ENCODE measurements around the gene SH3PXD2A. TPM values are rescaled to one million over a fixed set of nuclear protein-coding genes. Genes with fewer than 3 reads are reported as not detected.

Gene SH3PXD2A
- total RNA-seq, 1 experiment from 2014 or later = 54.9 TPM

DNA sequence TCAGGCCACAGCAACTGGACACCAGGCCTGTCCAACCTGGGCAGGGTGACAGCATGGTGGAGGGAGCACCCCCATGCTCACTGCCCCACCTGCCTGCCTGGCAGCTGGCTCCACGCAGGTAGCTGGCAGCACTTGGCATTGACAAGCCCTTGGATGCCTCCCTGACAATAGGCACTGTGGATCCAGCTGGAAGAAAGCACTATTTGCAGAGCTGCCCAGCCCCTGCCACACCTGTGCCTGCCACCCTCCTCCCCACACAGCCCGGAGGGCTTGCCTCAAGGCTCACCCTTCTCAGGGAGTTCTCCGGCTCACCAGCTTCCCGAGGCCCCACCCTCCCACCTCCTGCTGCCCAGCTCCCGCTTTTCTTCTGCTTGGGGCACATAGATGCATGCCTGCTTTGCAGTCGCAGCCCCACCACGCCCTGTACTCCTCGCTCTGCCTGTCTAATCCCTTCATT is 201.8 kb downstream of the SH3PXD2A start:
- no peaks in the 10 kb centered on the region for H3K27me3 ChIP-seq (replicated peaks; ENCODE audit: insufficient read depth, low read depth, low read length, poor library complexity)
- DNase-seq (ENCODE audit: low spot score) = no peak
- intact Hi-C loops (cut with micrococcal nuclease; ENCODE audit: unreplicated experiment) = no loop called here
- TF ChIP-seq EZH2 (IDR thresholded peaks at IDR 0.05; ENCODE audit: borderline replicate concordance, low read depth, low read length, poor library complexity, severe bottlenecking) (no peak), CTCF (conservative IDR thresholded peaks at IDR 0.05; ENCODE audit: low read depth, low read length) (no peak)
- no TSS peak for BruUV-seq (replicated peaks)
- no peak overlapping the region for H3K4me3 ChIP-seq (ENCODE audit: low read depth, low read length, poor library complexity, severe bottlenecking)
- CTCF ChIA-PET = no interaction called here
- H3K27ac ChIP-seq (ENCODE audit: low read depth, low read length, poor library complexity, severe bottlenecking) = no peak overlapping the region
- no peaks in the 10 kb centered on the region for H3K9me3 ChIP-seq (ENCODE audit: low read depth, low read length, poor library complexity, severe bottlenecking)
- POLR2A ChIA-PET (ENCODE audit: low non-redundant PET) = no interaction called here
- no peaks in the 10 kb centered on the region for H3K4me1 ChIP-seq (ENCODE audit: insufficient read depth, low read length, poor library complexity, severe bottlenecking)
- peaks cover 25% of the 10 kb centered on the region for H3K36me3 ChIP-seq (ENCODE audit: insufficient read depth, low read length, poor library complexity, severe bottlenecking)

DNA sequence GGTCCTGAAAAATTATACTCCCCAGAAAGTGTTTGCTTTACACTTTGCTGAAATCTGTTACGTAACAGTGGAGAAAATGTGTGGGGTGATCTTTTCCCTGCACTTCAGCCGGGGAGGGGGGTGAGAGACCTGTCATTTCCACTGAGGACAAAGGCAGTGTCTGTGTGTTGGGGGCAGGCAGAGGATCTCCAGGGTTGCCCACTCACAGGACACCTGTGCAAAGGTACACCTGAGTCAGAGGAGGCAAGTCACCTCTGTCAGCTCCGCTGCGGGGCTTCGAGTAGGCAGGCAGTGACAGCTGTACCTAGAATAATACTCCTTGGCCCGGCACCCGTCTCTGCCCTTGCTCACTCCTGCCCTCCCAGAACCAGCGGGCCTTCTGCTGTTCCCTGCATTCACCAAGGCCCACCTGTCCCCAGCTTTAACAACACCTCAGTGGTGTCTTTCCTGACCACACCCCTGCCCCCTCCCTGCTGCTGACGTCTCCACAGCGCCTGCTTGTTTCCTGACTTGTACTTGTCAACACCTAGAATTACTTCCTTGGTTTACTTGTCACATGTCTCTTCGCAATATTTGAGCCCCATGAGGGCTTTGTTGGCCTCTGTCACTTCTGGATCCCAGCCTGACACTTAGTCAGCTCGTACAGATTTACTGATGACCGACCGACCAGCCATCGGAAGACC is 202.6 kb downstream of the SH3PXD2A start:
- no peaks in the 10 kb centered on the region for H3K27me3 ChIP-seq (replicated peaks; ENCODE audit: insufficient read depth, low read depth, low read length, poor library complexity)
- ChIA-PET CTCF (no interaction called here), POLR2A (ENCODE audit: low non-redundant PET) (no interaction called here)
- H3K27ac ChIP-seq (ENCODE audit: low read depth, low read length, poor library complexity, severe bottlenecking) = no peak overlapping the region
- H3K4me3 ChIP-seq (ENCODE audit: low read depth, low read length, poor library complexity, severe bottlenecking) = no peak overlapping the region
- BruUV-seq (replicated peaks) = no TSS peak
- H3K4me1 ChIP-seq (ENCODE audit: insufficient read depth, low read length, poor library complexity, severe bottlenecking) = no peaks in the 10 kb centered on the region
- peaks cover 16% of the 10 kb centered on the region for H3K36me3 ChIP-seq (ENCODE audit: insufficient read depth, low read length, poor library complexity, severe bottlenecking)
- no peaks in the 10 kb centered on the region for H3K9me3 ChIP-seq (ENCODE audit: low read depth, low read length, poor library complexity, severe bottlenecking)
- intact Hi-C loops (cut with micrococcal nuclease; ENCODE audit: unreplicated experiment) = no loop called here
- no peak for DNase-seq (ENCODE audit: low spot score)
- TF ChIP-seq EZH2 (IDR thresholded peaks at IDR 0.05; ENCODE audit: borderline replicate concordance, low read depth, low read length, poor library complexity, severe bottlenecking) (no peak), CTCF (conservative IDR thresholded peaks at IDR 0.05; ENCODE audit: low read depth, low read length) (no peak)

GRCh38 chr10:103651783-103652476 is 203.4 kb downstream of the SH3PXD2A start:
- Histone ChIP-seq H3K27ac (ENCODE audit: low read depth, low read length, poor library complexity, severe bottlenecking) (no peak overlapping the region), H3K36me3 (ENCODE audit: insufficient read depth, low read length, poor library complexity, severe bottlenecking) (peaks cover 12% of the 10 kb centered on the region), H3K4me1 (ENCODE audit: insufficient read depth, low read length, poor library complexity, severe bottlenecking) (no peaks in the 10 kb centered on the region), H3K27me3 (replicated peaks; ENCODE audit: insufficient read depth, low read depth, low read length, poor library complexity) (no peaks in the 10 kb centered on the region), H3K9me3 (ENCODE audit: low read depth, low read length, poor library complexity, severe bottlenecking) (no peaks in the 10 kb centered on the region), H3K4me3 (ENCODE audit: low read depth, low read length, poor library complexity, severe bottlenecking) (no peak overlapping the region)
- DNase-seq (ENCODE audit: low spot score) = no peak
- BruUV-seq (replicated peaks) = no TSS peak
- CTCF ChIA-PET = no interaction called here
- TF ChIP-seq CTCF (conservative IDR thresholded peaks at IDR 0.05; ENCODE audit: low read depth, low read length) (no peak), EZH2 (IDR thresholded peaks at IDR 0.05; ENCODE audit: borderline replicate concordance, low read depth, low read length, poor library complexity, severe bottlenecking) (no peak)
- POLR2A ChIA-PET (ENCODE audit: low non-redundant PET) = no interaction called here
- intact Hi-C loops (cut with micrococcal nuclease; ENCODE audit: unreplicated experiment) = no loop called here
